Measurements from ENCODE around the gene COG5.
"Not testable (repeated sequence)": the region's sequence is repeated elsewhere in the genome, so short reads cannot be mapped to it uniquely, and the experiment has no call there.

Gene COG5

GRCh38 chr7:107228291-107228690 lies 335.4 kb downstream of the COG5 start:
- no peak for DNase-seq (ENCODE audit: low read depth, low spot score)

DNA sequence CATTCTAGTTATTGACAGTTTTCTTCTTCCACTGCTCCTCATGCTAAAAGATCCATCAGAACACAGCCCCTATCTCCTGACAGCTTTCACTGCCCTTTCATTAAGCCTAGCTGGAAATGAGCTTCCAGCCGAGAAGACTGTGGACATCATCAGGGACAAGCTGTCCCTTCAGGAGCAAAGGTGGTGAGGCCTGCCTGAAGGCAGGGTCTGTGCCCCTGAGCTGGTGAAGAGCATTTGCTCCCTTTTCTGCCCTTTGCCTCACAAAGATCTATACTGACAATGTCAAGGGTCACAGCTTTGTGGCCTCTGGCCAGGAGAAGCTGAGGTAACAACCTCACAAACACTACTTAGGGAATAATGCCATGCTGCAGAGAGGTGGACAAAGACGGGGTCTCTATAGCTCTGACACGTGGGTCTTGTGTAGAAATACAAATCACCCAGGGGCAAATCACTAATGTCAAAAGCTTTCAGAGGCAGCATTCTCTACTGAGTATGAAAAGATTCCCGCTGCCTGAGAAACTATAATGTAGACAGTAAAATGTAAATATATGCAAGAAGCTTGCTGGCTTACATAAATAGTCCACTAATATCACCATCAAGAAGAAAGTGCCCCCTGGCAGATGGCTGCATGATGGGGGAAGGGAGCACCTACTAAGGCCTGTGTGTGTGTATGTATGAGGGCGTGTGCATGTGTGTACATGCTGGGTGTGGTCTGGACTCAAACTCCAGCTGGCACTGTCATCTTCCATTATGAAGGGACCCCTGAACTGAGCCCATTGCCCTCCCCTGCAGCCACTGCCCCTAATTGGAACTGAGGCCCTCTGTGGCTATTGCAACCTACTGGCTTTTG lies 339.1 kb downstream of the COG5 start:
- DNase-seq (ENCODE audit: low read depth, low spot score) = no peak

- not testable (repeated sequence) for DNase-seq (ENCODE audit: low read depth, low spot score)
Observed at GRCh38 chr7:107220806-107221205, 342.9 kb downstream of the COG5 start.

- DNase-seq (ENCODE audit: low read depth, low spot score) = no peak
Observed at GRCh38 chr7:107220356-107220755, 343.4 kb downstream of the COG5 start.

GRCh38 chr7:107219563-107220244 lies 344.0 kb downstream of the COG5 start:
- no peak for DNase-seq (ENCODE audit: low read depth, low spot score)

DNA sequence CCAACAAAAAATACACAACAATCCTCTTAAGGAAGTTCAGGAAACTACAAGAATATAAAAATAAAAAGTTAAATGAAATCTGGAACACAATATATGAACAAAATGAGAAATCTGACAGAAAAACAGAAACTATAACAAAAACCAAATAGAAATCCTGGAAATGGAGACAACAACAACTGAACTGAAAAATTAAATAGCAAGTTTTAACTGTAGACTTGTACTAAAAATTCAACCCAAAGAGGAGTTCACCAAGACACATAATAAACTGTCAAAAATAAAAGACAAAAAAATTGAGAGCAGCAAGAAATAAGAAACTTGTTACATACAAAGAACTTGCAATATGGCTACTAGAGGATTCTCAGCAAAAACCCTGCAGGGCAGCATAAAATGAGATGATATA lies 349.8 kb downstream of the COG5 start:
- DNase-seq (ENCODE audit: low read depth, low spot score) = no peak

DNA sequence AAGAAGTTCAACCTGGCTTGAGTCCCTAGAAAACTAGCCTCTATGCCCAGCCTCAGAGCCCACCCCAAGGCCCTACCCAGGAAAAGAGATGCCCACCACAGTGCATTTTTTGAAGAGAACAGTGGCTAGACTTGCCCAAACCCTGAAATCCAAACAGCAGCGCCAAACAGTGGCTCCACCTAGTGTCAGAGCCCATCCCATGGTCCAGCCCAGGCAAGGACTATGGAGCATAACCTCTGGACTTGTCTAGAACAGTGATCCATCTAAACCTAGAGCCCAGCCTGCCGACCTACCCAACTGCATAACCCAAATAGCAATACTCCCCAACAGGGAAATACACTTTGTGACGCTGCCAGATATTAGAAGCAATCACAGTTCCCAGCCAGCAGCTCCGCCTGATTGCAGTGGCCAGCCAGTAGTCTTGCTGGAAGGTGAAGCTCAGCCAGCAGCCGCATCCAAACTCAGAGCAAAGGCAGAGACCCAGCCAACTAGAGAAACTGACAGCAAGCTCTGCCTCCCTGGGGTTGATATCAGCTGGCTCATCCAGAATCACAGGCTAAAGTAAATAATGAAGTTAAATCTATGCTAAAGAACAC lies 350.4 kb downstream of the COG5 start:
- DNase-seq (ENCODE audit: low read depth, low spot score) = no peak

GRCh38 chr7:107212725-107213124 lies 351.0 kb downstream of the COG5 start:
- DNase-seq (ENCODE audit: low read depth, low spot score) = no peak

DNA sequence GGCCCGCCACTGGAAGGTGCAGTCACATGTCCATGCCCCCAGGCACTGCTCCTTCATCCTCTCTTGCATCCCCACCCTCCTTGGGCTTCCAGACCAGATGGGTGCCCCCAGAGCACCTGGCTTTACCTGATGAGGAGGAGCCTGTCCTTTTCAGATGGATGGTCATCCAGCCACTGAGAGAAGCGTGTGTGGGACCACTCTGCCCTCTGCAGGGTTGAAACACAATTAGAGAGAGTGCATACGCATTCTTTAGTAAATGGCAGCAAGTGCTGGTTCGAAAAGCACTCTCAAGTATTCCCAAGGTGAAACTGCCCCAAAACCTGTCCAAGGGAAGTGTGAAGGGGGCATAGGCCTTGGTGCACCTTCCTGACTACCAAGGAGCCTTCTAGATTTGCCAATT lies 353.3 kb downstream of the COG5 start:
- DNase-seq (ENCODE audit: low read depth, low spot score) = no peak

DNA sequence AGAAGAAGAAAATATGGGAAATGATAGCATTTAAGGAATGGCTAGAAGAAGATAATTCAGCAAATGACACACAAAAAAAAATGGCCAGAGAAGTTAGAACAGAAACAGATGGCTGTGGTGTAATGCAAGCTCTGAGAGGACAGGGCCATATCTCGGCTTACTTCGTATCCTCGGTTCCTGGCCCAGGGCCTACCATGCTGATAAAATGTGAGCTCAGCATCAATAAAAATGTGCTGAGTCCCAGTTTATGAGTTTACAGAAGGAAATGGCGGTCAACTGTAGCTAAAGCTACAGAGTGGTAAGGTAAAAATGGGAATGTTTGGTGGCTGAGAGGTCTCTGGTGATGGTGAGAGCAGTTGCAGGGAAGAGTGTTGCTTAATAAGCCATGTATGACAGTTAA lies 354.2 kb downstream of the COG5 start:
- no peak for DNase-seq (ENCODE audit: low read depth, low spot score)

GRCh38 chr7:107208563-107208962 lies 355.2 kb downstream of the COG5 start:
- no peak for DNase-seq (ENCODE audit: low read depth, low spot score)

DNA sequence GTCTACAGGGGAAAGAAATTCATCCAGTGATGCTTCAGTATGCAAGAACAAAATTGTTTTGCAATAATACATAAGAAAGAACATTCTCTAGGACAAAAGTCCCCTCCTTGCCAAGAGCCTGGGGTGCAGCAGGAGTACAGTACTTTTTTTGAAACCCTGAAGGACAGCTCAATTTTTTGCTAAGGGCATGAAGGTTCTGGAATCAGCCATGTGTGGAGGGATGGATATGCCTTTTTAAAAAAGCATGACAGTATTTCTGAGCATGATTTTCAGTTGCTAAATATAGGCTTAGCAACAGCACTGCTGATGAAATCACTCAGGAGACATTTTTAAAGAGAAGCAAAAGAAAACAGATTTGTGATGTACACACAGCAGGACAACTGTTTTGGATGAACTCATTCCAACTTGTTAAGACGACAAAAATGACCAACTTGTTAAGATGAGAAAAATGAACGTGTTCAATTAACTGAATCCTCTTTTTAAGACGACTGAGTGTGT lies 355.6 kb downstream of the COG5 start:
- DNase-seq (ENCODE audit: low read depth, low spot score) = no peak

DNA sequence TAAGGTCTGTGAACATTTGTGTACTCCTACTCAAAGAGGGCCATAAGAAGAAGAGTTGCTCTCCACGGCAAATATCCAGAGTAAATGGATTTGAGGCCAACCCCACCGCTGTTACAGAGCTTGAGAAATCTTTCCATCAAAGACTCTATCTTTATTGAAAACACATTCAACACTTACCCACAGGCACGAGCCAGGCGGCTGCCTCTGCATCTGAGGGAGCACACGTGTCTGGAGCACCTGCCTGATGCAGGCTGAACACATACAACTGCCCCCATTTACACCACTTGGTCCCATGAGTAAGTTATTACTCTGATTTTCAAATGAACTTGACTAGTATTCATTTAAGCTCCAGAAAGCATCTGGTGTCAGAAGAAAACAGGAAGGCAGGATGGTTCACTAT lies 356.3 kb downstream of the COG5 start:
- no peak for DNase-seq (ENCODE audit: low read depth, low spot score)

DNA sequence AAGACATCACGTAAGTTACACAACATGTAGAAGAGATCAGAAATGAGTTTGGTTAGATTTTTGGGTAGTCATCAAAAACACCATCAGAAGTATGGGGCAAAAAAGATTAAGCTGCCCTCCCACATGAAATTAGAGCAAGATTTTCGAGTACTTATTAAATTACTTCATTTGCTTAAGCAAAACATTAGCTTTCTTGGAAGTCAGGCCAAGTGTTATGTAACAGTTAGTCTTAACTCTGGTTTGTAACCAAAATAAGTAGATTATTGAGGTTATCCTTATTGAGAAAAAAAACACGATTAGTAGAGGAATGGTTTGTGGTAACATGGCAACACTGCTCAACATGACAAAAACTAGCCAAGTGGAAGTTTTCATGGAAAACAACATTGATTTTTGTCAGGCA lies 357.0 kb downstream of the COG5 start:
- DNase-seq (ENCODE audit: low read depth, low spot score) = no peak

- no peak for DNase-seq (ENCODE audit: low read depth, low spot score)
Observed at GRCh38 chr7:107206136-107206535, 357.6 kb downstream of the COG5 start.

GRCh38 chr7:107203607-107204006 lies 360.1 kb downstream of the COG5 start:
- no peak for DNase-seq (ENCODE audit: low read depth, low spot score)

DNA sequence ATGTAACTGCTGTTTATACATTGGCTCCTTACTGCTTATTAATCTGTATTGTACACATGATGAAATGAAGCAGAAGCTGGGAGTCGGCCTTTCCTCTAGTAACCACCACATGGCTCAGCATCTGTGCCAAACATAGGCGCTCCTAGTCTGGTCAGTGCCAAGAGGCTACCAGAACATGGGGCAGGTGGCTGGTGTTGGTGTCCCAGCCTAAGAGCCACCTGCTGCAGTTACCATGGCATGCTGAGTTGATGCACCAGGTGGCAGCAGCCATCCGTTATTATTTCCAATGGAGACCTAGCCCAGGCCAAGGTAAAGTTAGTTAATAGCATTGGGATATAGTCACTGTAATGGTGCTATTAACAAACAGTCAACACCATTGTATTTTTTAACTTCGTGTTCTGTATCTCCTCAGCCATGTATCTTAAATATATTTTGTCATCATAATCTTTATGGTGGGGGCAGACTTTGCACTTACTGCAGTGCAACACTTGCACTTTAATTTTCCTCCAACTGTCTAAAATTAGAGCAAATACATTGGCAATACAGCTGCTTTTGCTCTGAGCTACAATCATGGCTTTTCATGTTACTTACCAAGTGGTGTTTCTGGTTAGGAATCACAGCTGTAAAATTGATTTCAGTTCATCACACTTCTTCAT lies 361.8 kb downstream of the COG5 start:
- no peak for DNase-seq (ENCODE audit: low read depth, low spot score)

GRCh38 chr7:107196834-107197610 lies 366.7 kb downstream of the COG5 start:
- DNase-seq (ENCODE audit: low read depth, low spot score) = no peak

DNA sequence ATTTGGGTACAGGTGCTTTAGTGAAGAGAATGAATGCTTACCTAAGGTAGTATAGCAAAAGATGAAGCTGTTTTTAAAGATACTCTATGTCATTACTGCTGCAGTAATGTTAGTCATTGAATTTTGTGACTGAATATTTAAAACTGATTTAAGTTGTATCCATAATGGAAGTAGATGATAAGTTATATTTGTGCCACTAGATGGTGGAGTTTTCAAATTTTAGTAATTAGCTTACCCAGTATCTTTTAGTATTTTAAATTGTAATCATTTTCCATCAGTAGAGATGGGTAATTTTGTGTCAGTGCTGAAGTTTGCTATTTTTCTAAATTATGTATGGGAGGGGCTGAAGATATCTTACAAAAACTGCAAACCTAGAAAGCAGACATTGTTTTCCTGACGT lies 369.7 kb downstream of the COG5 start:
- no peak for DNase-seq (ENCODE audit: low read depth, low spot score)

DNA sequence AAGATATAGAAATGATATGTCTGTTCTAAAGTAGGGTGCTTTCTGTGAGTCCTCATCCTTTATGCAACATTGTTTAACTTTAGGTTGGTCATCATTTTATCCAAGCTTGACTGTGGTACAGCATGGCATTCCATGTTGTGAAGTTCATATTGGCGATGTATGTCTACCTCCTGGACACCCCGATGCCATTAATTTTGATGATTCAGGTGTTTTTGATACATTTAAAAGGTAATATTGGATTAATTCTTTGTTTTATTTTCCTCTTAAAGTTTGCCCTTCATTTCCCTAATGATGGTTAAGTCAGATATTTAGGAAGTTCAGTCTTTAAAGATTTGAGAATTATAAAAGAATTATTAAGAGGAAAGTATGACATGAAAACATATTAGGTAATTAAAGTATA lies 373.6 kb downstream of the COG5 start:
- no peak for DNase-seq (ENCODE audit: low read depth, low spot score)

DNA sequence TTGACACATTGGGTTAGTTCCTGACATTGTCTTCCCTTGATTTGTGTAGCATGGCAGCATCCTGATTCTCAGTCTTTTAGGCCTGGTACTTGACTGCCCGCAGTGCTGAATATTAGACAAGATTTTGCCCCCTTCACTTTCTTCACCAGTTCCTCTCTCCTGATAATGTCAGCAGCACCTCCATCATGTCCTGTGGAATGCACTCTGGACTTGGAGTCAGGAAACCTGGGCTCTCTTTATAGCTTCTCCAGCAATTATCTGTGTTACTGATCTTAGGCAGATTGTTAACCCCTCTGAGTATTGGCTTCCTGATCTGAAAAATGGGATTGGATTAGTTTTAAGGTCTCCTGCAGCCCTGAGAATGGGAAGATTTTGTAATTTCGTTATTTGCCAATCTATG lies 375.9 kb downstream of the COG5 start:
- DNase-seq (ENCODE audit: low read depth, low spot score) = no peak
